ENCODE results near the gene SAMD4A.

DNA sequence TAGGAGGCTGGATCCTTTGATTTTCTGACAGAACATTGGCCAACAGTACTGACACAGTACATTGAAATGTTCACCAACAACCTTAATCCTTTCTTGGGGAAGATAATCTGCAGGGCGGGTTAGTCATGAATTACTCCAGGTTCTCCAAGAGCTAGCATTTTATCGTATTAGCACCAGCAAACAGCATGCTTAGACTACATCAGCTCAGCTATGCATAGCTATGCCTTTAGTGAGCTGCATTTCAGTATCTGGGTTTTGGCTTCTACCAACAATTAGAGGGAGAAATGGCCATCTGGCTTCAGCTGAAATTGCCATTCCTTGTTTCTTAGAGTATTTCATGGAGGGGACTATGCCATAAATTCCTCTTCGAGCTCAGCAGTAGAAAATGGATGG lies 33.8 kb downstream of the SAMD4A start:
- TF ChIP-seq, protein P1, sequence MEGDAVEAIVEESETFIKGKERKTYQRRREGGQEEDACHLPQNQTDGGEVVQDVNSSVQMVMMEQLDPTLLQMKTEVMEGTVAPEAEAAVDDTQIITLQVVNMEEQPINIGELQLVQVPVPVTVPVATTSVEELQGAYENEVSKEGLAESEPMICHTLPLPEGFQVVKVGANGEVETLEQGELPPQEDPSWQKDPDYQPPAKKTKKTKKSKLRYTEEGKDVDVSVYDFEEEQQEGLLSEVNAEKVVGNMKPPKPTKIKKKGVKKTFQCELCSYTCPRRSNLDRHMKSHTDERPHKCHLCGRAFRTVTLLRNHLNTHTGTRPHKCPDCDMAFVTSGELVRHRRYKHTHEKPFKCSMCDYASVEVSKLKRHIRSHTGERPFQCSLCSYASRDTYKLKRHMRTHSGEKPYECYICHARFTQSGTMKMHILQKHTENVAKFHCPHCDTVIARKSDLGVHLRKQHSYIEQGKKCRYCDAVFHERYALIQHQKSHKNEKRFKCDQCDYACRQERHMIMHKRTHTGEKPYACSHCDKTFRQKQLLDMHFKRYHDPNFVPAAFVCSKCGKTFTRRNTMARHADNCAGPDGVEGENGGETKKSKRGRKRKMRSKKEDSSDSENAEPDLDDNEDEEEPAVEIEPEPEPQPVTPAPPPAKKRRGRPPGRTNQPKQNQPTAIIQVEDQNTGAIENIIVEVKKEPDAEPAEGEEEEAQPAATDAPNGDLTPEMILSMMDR (conservative IDR thresholded peaks at IDR 0.05; ENCODE audit: low read depth, low read length), result no peak
- no peak for TF ChIP-seq EZH2 (IDR thresholded peaks at IDR 0.05; ENCODE audit: borderline replicate concordance, low read depth, low read length, poor library complexity, severe bottlenecking)
